GM19238 (cell line): Measurements from ENCODE around the gene FN3KRP.

Experiments
- DNase-seq: peaks from one replicate; pipeline ENCODE4 v3.0.0; 2011; ENCODE audit warnings: low spot score; ENCODE audit not compliant: insufficient read length

FN3KRP gene

GRCh38 chr17:82716203-82717010 is at the start of gene FN3KRP:
FN3KRP (plus strand) TSS chr17:82716706; CDS start chr17:82716756, 50 bp downstream.
- DNase-seq: peak; percentile 100

- DNase-seq: no peak
These were observed 49.4 kb upstream of the FN3KRP start for GRCh38 chr17:82666931-82667667.

- DNase-seq: no peak
These were observed 48.9 kb upstream of the FN3KRP start for GRCh38 chr17:82667668-82668000.

GRCh38 chr17:82668024-82668630 is 48.4 kb upstream of the FN3KRP start:
- DNase-seq: no peak

GRCh38 chr17:82668631-82669099 is 47.8 kb upstream of the FN3KRP start:
- peak; percentile 66 for DNase-seq

- no peak for DNase-seq
These were observed 45.6 kb upstream of the FN3KRP start for GRCh38 chr17:82670661-82671450.

- no peak for DNase-seq
These were observed 41.6 kb upstream of the FN3KRP start for GRCh38 chr17:82674656-82675475.

- DNase-seq: no peak
These were observed 40.8 kb upstream of the FN3KRP start for GRCh38 chr17:82675476-82676245.

GRCh38 chr17:82677353-82677925 is 39.1 kb upstream of the FN3KRP start:
- no peak for DNase-seq

GRCh38 chr17:82678265-82678891 is 38.1 kb upstream of the FN3KRP start:
- no peak for DNase-seq

- DNase-seq: no peak
These were observed 36.7 kb upstream of the FN3KRP start for GRCh38 chr17:82679586-82680465.

- DNase-seq: no peak
These were observed 35.0 kb upstream of the FN3KRP start for GRCh38 chr17:82681547-82681946.

- no peak for DNase-seq
These were observed 33.0 kb upstream of the FN3KRP start for GRCh38 chr17:82683534-82683933.

GRCh38 chr17:82684228-82684841 is 32.2 kb upstream of the FN3KRP start:
- no peak for DNase-seq

- DNase-seq: no peak
These were observed 31.2 kb upstream of the FN3KRP start for GRCh38 chr17:82685291-82685690.

- DNase-seq: no peak
These were observed 29.9 kb upstream of the FN3KRP start for GRCh38 chr17:82686366-82687324.
